ENCODE results near the gene TMEM132C. TPM values are rescaled to one million over a fixed set of nuclear protein-coding genes. Genes with fewer than 3 reads are reported as not detected.

Gene TMEM132C
- total and polyA plus RNA-seq, 2 of the 8 experiments (the other 6 are each of a cell fraction or from before 2014, with no cell fraction given) = 0.23 to 0.76 TPM

DNA sequence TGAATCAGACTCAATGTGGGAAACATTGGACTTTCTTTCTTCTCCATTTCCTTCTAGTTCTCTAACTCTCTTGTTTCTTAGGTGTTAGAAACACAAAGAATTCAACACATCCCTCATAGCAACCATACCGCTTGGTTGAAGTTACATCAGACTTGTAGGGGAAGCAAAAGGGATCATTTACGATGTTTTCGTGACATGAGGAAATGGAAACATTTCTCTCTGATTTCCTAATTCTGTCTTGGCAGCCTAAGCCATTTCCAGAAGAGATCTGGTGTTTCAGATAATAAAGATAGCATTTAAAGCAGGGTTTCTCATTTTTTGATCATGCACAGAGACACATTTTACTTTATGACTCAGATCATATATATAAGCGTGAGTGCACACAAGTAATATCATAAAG, 202.0 kb downstream of the TMEM132C start:
- DNase-seq (ENCODE audit: low read depth in 1 of 2, low spot score in 2 of 2) = no peak
- TF ChIP-seq YY1 (IDR thresholded peaks at IDR 0.05; ENCODE audit: low read depth, low read length) (no peak), TEAD4 (IDR thresholded peaks at IDR 0.05; ENCODE audit: low read depth, low read length) (no peak), RFX5 (IDR thresholded peaks at IDR 0.05; ENCODE audit: borderline replicate concordance, low read depth, low read length) (no peak), SUZ12 (IDR thresholded peaks at IDR 0.05; ENCODE audit: low read length) (no peak), SIRT6 (IDR thresholded peaks at IDR 0.05; ENCODE audit: low read length) (no peak), BCL11A (IDR thresholded peaks at IDR 0.05; ENCODE audit: low read depth in 2 of 2, low read length in 2 of 2) (no peak), GABPA (IDR thresholded peaks at IDR 0.05; ENCODE audit: borderline replicate concordance, insufficient read depth, low read length) (no peak), EZH2 (IDR thresholded peaks at IDR 0.05; ENCODE audit: low read depth, low read length, severe bottlenecking) (no peak), HDAC6 (IDR thresholded peaks at IDR 0.05; ENCODE audit: low read depth, low read length) (no peak), POU5F1 (IDR thresholded peaks at IDR 0.05; ENCODE audit: low read depth, low read length) (no peak), EP300 (IDR thresholded peaks at IDR 0.05; ENCODE audit: borderline replicate concordance in 1 of 2, low read depth in 2 of 2, low read length in 2 of 2) (no peak), BRCA1 (IDR thresholded peaks at IDR 0.05; ENCODE audit: low read depth, low read length) (no peak), CHD2 (IDR thresholded peaks at IDR 0.05; ENCODE audit: low read length) (no peak), SAP30 (IDR thresholded peaks at IDR 0.05; ENCODE audit: insufficient read depth, insufficient replicate concordance, low read length) (no peak), SP4 (IDR thresholded peaks at IDR 0.05; ENCODE audit: low read length) (no peak), NRF1 (IDR thresholded peaks at IDR 0.05; ENCODE audit: low read depth, low read length) (no peak)

More for the DNA sequence above, 202.0 kb downstream of the TMEM132C start:
- 94% methylated on average over 4 of the region's 4 CpGs; no CpG with 5 or more reads in 1 of the 2 experiments for WGBS, 2 experiments (ENCODE audit: extremely low coverage in 1 of 2, insufficient coverage in 1 of 2, insufficient read length in 1 of 2, insufficient replicate concordance in 2 of 2, low coverage in 1 of 2, low lambda C conversion rate in 2 of 2, missing lambda C conversion rate in 1 of 2)
- no peak overlapping the region for H3K9ac ChIP-seq (replicated peaks in 1 of 4; ENCODE audit: extremely low read depth in 1 of 4, low read depth in 3 of 4, low read length in 3 of 4)
- no peaks in the 10 kb centered on the region for H3K79me2 ChIP-seq (ENCODE audit: control insufficient read depth in 1 of 2, insufficient read depth in 2 of 2, low read length in 2 of 2)
- H3K23me2 ChIP-seq (ENCODE audit: low read depth, low read length) = peaks cover 2% of the 10 kb centered on the region; the same call in 1 of the 2 replicates
- H2AFZ ChIP-seq (ENCODE audit: low read length) = no peak overlapping the region
- ChIA-PET CTCF (ENCODE audit: partially characterized antibody) (no interaction called here), POLR2A (ENCODE audit: partially characterized antibody) (no interaction called here)
- H3K18ac ChIP-seq (ENCODE audit: extremely low read depth, low read length) = no peak overlapping the region
- no peaks in the 10 kb centered on the region for H3K79me1 ChIP-seq (ENCODE audit: low read depth, low read length)
- no peak overlapping the region for H4K8ac ChIP-seq (ENCODE audit: extremely low read depth, insufficient read depth, low read length)
- FAIRE-seq = no peak
- no peak overlapping the region for H2BK120ac ChIP-seq (replicated peaks; ENCODE audit: low read depth, low read length)
- no peaks in the 10 kb centered on the region for H3K9me3 ChIP-seq (ENCODE audit: insufficient read depth in 2 of 2, low read depth in 1 of 2, low read length in 1 of 2)
- H3K56ac ChIP-seq (replicated peaks; ENCODE audit: insufficient read length, low read depth, low read length) = no peak overlapping the region
- no peak overlapping the region for H3K4me3 ChIP-seq (ENCODE audit: extremely low read depth in 1 of 4, insufficient read depth in 2 of 4, low read depth in 3 of 4, low read length in 4 of 4)
- no peak overlapping the region for H2AK5ac ChIP-seq (ENCODE audit: low read depth, low read length)
- no peak overlapping the region for H3K14ac ChIP-seq (ENCODE audit: insufficient read length)
- no peak overlapping the region for H4K5ac ChIP-seq (ENCODE audit: insufficient read length, low read depth, low read length)
- H3K23ac ChIP-seq (ENCODE audit: insufficient read length) = no peak overlapping the region
- H2BK12ac ChIP-seq (ENCODE audit: low read depth, low read length) = no peak overlapping the region
- no peaks in the 10 kb centered on the region for H3K36me3 ChIP-seq (ENCODE audit: control insufficient read depth in 2 of 4, insufficient read depth in 4 of 4, low read length in 3 of 4)
- no peak overlapping the region for H2BK5ac ChIP-seq (ENCODE audit: low read depth, low read length)
- H4K91ac ChIP-seq (replicated peaks; ENCODE audit: insufficient read length, low read length) = no peak overlapping the region
- no peak overlapping the region for H2BK20ac ChIP-seq (ENCODE audit: low read length)
- peaks cover 0 to under 1% (median 0%) of the 10 kb centered on the region in 4 experiments; a peak in 2 of 7 replicates for H3K4me1 ChIP-seq (replicated peaks in 1 of 4; ENCODE audit: control insufficient read depth in 3 of 4, insufficient read depth in 4 of 4, low read length in 3 of 4)
- H3K4ac ChIP-seq (replicated peaks; ENCODE audit: insufficient read length, low read depth, low read length) = no peak overlapping the region
- H3K4me2 ChIP-seq (ENCODE audit: insufficient read depth in 1 of 2, low read depth in 2 of 2, low read length in 2 of 2) = no peak overlapping the region
- no peak overlapping the region for H3K27ac ChIP-seq (ENCODE audit: low read depth, low read length)
- no peaks in the 10 kb centered on the region for H4K20me1 ChIP-seq (replicated peaks in 1 of 2; ENCODE audit: control insufficient read depth in 1 of 2, insufficient read depth in 2 of 2, low read length in 2 of 2)
- no peak overlapping the region for H2BK15ac ChIP-seq (ENCODE audit: low read length)
- H3K27me3 ChIP-seq (replicated peaks in 1 of 4; ENCODE audit: control insufficient read depth in 3 of 4, extremely low read depth in 1 of 4, insufficient read depth in 3 of 4, low read length in 3 of 4) = no peaks in the 10 kb centered on the region; a peak in 1 of 7 replicates
